HepG2 (cell line): ENCODE measurements around the gene NR2C1. TPM values are rescaled to one million over a fixed set of nuclear protein-coding genes. Genes with fewer than 3 reads are reported as not detected.

ENCODE experiments used
- AGO2 ChIP-seq: fragments of 200-400 bp; formaldehyde crosslinking; optimal IDR thresholded peaks from 2 replicates; pipeline ENCODE3; 2017; ENCODE audit warnings: mild to moderate bottlenecking, low read depth, low read length, moderate library complexity
- CREB1 ChIP-seq, 2 experiments: fragments of 450-650 bp in 1 of 2; IDR thresholded peaks; 2 replicates each; pipeline ENCODE4 v1.6.1; 2016 to 2017; ENCODE audit warnings: control low read depth in 1 of 2, mild to moderate bottlenecking in 1 of 2, missing compliant biosample characterization in 1 of 2, missing genetic modification characterization in 1 of 2
- FOXC1 ChIP-seq: sonication (generic); formaldehyde crosslinking; IDR thresholded peaks from 2 replicates; pipeline ENCODE4 v1.8.0; 2022; ENCODE audit warnings: mild to moderate bottlenecking, missing genetic modification reagents, borderline replicate concordance
- GATAD1 ChIP-seq: IDR thresholded peaks from 2 replicates; pipeline ENCODE4 v1.6.1; 2016; ENCODE audit warnings: missing genetic modification reagents, missing compliant biosample characterization
- HOXD1 ChIP-seq: sonication (generic); formaldehyde crosslinking; IDR thresholded peaks from 2 replicates; pipeline ENCODE4 v1.5.0; 2020; ENCODE audit warnings: missing genetic modification reagents
- KDM3A ChIP-seq: IDR thresholded peaks from 2 replicates; pipeline ENCODE4 v1.6.1; 2018; ENCODE audit warnings: low read depth, missing compliant biosample characterization
- MTF1 ChIP-seq: sonication (generic); formaldehyde crosslinking; IDR thresholded peaks from 2 replicates; pipeline ENCODE4 v1.5.0; 2020; ENCODE audit warnings: missing genetic modification reagents
- SALL2 ChIP-seq: sonication (generic); formaldehyde crosslinking; IDR thresholded peaks from 2 replicates; pipeline ENCODE4 v1.8.1; 2023; ENCODE audit warnings: mild to moderate bottlenecking, missing genetic modification reagents, inconsistent platforms
- ZBTB21 ChIP-seq: sonication (generic); formaldehyde crosslinking; IDR thresholded peaks from 2 replicates; pipeline ENCODE4 v1.4.0; 2020; ENCODE audit warnings: missing genetic modification reagents
- ZBTB7A ChIP-seq: sonication (generic); formaldehyde crosslinking; IDR thresholded peaks from 2 replicates; pipeline ENCODE4 v1.8.0; 2022; ENCODE audit warnings: mild to moderate bottlenecking, missing genetic modification reagents
- ZNF746 ChIP-seq: sonication (generic); formaldehyde crosslinking; IDR thresholded peaks from 2 replicates; pipeline ENCODE4 v1.8.0; 2022; ENCODE audit warnings: mild to moderate bottlenecking, missing genetic modification reagents
- ZNF768 ChIP-seq: sonication (generic); formaldehyde crosslinking; IDR thresholded peaks from 2 replicates; pipeline ENCODE4 v1.4.0; 2020; ENCODE audit warnings: missing genetic modification reagents
- ZNF776 ChIP-seq: sonication (generic); formaldehyde crosslinking; IDR thresholded peaks from 2 replicates; pipeline ENCODE4 v1.4.0; 2020; ENCODE audit warnings: mild to moderate bottlenecking, missing genetic modification reagents
- polyA plus RNA-seq, 8 experiments: library from polyadenylated mRNA; depleted of rRNA in 3 of 8; stranded (reverse) in 7 of 8; unstranded in 1 of 8; fragments of >200 nt; fragmentation: Illumina TruSeq in 4 of 8; extraction: Trizol in 4 of 8; gene quantifications; 2 replicates each; pipeline versions ENCODE4 v1.2.1 to v1.2.3, GENCODE V29; 2011 to 2016; ENCODE audit warnings: low read depth in 4 of 8, missing spikeins in 1 of 8, mixed read lengths in 1 of 8; ENCODE audit not compliant: insufficient read depth in 1 of 8
- total RNA-seq, 5 experiments: library from RNA; depleted of rRNA; stranded (reverse); fragments of >200 nt; fragmentation: Illumina TruSeq; extraction: Trizol; gene quantifications; 2 replicates each; pipeline ENCODE4 v1.2.3, GENCODE V29; 2016; ENCODE audit warnings: low read depth in 1 of 5
- TF ChIP-seq, protein P1 (sequence below): sonication (generic); formaldehyde crosslinking; IDR thresholded peaks from 2 replicates; pipeline ENCODE4 v1.5.0; 2020; ENCODE audit warnings: mild to moderate bottlenecking, missing genetic modification reagents, borderline replicate concordance
- TF ChIP-seq, protein P2 (sequence below): IDR thresholded peaks from 2 replicates; pipeline ENCODE4 v1.4.0; 2020; ENCODE audit warnings: mild to moderate bottlenecking, missing genetic modification reagents
- TF ChIP-seq, protein P3 (sequence below): sonication (generic); formaldehyde crosslinking; IDR thresholded peaks from 2 replicates; pipeline ENCODE4 v1.4.0; 2020; ENCODE audit warnings: mild to moderate bottlenecking, missing genetic modification reagents

Gene NR2C1
- total and polyA plus RNA-seq, 2 of the 13 experiments (the other 11 are each of a cell fraction or from before 2014, with no cell fraction given), result 38.0 to 70.8 TPM

DNA sequence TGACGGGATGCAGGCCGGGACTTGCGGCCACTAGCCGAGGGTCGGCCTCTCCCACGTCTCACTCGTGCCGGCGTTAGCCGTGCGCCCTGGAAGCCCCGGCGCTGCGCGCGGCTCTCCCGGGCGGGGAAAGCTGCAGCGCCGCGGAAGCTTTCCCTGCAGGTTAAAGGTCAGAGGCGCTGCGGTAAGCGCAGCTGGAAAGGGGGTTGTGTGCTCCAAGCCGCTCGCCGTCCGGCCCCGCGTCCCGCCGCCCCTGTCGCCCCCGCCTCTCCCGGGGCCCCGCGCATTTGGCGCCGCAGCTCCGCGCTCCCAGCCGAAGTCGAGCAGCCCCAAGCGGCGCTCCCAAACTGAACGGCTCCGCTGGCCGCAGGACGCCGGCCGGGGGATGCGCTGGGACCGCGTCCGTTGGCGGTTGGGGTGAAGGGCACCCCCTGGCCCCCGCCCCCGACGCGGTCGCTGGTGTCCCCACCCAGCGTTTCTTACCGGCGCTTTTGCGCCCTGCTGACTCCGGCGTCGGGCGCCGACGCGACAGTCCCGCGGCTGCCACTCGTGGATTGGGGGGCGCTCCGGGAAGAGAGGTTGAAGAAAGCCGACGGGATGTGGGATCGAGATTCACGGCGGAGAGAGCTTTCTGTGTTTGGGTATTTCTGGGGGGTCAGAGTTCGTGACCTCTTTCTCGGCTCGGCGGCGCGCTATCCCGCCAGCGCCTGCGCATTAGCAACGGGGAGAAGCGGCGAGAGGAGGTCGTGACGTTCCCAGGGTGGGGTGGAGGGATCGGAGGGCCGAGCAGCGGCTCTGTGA, at the start of gene NR2C1 (continued):
- TF ChIP-seq ZNF768, result peak; percentile 68
- peak; percentile 18; the same call in 1 of the 2 replicates for TF ChIP-seq HOXD1 (CRISPR knock-in tag)
- TF ChIP-seq SALL2 (CRISPR knock-in tag), result no peak
- TF ChIP-seq AGO2, result peak; percentile 88
- TF ChIP-seq FOXC1, result peak; percentile 63
- peak; percentile 82; the same call in 1 of the 2 replicates for TF ChIP-seq ZNF776 (CRISPR knock-in tag)
- TF ChIP-seq, protein P1, sequence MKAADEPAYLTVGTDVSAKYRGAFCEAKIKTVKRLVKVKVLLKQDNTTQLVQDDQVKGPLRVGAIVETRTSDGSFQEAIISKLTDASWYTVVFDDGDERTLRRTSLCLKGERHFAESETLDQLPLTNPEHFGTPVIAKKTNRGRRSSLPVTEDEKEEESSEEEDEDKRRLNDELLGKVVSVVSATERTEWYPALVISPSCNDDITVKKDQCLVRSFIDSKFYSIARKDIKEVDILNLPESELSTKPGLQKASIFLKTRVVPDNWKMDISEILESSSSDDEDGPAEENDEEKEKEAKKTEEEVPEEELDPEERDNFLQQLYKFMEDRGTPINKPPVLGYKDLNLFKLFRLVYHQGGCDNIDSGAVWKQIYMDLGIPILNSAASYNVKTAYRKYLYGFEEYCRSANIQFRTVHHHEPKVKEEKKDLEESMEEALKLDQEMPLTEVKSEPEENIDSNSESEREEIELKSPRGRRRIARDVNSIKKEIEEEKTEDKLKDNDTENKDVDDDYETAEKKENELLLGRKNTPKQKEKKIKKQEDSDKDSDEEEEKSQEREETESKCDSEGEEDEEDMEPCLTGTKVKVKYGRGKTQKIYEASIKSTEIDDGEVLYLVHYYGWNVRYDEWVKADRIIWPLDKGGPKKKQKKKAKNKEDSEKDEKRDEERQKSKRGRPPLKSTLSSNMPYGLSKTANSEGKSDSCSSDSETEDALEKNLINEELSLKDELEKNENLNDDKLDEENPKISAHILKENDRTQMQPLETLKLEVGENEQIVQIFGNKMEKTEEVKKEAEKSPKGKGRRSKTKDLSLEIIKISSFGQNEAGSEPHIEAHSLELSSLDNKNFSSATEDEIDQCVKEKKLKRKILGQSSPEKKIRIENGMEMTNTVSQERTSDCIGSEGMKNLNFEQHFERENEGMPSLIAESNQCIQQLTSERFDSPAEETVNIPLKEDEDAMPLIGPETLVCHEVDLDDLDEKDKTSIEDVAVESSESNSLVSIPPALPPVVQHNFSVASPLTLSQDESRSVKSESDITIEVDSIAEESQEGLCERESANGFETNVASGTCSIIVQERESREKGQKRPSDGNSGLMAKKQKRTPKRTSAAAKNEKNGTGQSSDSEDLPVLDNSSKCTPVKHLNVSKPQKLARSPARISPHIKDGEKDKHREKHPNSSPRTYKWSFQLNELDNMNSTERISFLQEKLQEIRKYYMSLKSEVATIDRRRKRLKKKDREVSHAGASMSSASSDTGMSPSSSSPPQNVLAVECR (CRISPR knock-in tag), result peak; percentile 92
- TF ChIP-seq, protein P2, sequence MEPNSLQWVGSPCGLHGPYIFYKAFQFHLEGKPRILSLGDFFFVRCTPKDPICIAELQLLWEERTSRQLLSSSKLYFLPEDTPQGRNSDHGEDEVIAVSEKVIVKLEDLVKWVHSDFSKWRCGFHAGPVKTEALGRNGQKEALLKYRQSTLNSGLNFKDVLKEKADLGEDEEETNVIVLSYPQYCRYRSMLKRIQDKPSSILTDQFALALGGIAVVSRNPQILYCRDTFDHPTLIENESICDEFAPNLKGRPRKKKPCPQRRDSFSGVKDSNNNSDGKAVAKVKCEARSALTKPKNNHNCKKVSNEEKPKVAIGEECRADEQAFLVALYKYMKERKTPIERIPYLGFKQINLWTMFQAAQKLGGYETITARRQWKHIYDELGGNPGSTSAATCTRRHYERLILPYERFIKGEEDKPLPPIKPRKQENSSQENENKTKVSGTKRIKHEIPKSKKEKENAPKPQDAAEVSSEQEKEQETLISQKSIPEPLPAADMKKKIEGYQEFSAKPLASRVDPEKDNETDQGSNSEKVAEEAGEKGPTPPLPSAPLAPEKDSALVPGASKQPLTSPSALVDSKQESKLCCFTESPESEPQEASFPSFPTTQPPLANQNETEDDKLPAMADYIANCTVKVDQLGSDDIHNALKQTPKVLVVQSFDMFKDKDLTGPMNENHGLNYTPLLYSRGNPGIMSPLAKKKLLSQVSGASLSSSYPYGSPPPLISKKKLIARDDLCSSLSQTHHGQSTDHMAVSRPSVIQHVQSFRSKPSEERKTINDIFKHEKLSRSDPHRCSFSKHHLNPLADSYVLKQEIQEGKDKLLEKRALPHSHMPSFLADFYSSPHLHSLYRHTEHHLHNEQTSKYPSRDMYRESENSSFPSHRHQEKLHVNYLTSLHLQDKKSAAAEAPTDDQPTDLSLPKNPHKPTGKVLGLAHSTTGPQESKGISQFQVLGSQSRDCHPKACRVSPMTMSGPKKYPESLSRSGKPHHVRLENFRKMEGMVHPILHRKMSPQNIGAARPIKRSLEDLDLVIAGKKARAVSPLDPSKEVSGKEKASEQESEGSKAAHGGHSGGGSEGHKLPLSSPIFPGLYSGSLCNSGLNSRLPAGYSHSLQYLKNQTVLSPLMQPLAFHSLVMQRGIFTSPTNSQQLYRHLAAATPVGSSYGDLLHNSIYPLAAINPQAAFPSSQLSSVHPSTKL (CRISPR knock-in tag), result peak; percentile 46
- peak; percentile 70 for TF ChIP-seq ZBTB21 (CRISPR knock-in tag)
- TF ChIP-seq CREB1 (IDR thresholded peaks at IDR 0.05), result peak; percentile 79
- peak; percentile 90 for TF ChIP-seq CREB1 (CRISPR knock-in tag; IDR thresholded peaks at IDR 0.05)
- peak; percentile 88 for TF ChIP-seq GATAD1 (CRISPR knock-in tag)
- no peak; the same call in 1 of the 2 replicates for TF ChIP-seq MTF1 (CRISPR knock-in tag)
- TF ChIP-seq, protein P3, sequence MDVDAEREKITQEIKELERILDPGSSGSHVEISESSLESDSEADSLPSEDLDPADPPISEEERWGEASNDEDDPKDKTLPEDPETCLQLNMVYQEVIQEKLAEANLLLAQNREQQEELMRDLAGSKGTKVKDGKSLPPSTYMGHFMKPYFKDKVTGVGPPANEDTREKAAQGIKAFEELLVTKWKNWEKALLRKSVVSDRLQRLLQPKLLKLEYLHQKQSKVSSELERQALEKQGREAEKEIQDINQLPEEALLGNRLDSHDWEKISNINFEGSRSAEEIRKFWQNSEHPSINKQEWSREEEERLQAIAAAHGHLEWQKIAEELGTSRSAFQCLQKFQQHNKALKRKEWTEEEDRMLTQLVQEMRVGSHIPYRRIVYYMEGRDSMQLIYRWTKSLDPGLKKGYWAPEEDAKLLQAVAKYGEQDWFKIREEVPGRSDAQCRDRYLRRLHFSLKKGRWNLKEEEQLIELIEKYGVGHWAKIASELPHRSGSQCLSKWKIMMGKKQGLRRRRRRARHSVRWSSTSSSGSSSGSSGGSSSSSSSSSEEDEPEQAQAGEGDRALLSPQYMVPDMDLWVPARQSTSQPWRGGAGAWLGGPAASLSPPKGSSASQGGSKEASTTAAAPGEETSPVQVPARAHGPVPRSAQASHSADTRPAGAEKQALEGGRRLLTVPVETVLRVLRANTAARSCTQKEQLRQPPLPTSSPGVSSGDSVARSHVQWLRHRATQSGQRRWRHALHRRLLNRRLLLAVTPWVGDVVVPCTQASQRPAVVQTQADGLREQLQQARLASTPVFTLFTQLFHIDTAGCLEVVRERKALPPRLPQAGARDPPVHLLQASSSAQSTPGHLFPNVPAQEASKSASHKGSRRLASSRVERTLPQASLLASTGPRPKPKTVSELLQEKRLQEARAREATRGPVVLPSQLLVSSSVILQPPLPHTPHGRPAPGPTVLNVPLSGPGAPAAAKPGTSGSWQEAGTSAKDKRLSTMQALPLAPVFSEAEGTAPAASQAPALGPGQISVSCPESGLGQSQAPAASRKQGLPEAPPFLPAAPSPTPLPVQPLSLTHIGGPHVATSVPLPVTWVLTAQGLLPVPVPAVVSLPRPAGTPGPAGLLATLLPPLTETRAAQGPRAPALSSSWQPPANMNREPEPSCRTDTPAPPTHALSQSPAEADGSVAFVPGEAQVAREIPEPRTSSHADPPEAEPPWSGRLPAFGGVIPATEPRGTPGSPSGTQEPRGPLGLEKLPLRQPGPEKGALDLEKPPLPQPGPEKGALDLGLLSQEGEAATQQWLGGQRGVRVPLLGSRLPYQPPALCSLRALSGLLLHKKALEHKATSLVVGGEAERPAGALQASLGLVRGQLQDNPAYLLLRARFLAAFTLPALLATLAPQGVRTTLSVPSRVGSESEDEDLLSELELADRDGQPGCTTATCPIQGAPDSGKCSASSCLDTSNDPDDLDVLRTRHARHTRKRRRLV (CRISPR knock-in tag), result 0 out of 2 replicates have a peak, but pooled peaks have one; percentile 46
- TF ChIP-seq ZBTB7A, result 0 out of 2 replicates have a peak, but pooled peaks have one; percentile 3
- TF ChIP-seq KDM3A, result no peak
- TF ChIP-seq ZNF746 (CRISPR knock-in tag), result no peak; the same call in 1 of the 2 replicates
